ENCODE data around the gene EVX1.
A peak's percentile ranks its signal among the peaks of the same experiment; 100 is the strongest.

EVX1 gene

DNA sequence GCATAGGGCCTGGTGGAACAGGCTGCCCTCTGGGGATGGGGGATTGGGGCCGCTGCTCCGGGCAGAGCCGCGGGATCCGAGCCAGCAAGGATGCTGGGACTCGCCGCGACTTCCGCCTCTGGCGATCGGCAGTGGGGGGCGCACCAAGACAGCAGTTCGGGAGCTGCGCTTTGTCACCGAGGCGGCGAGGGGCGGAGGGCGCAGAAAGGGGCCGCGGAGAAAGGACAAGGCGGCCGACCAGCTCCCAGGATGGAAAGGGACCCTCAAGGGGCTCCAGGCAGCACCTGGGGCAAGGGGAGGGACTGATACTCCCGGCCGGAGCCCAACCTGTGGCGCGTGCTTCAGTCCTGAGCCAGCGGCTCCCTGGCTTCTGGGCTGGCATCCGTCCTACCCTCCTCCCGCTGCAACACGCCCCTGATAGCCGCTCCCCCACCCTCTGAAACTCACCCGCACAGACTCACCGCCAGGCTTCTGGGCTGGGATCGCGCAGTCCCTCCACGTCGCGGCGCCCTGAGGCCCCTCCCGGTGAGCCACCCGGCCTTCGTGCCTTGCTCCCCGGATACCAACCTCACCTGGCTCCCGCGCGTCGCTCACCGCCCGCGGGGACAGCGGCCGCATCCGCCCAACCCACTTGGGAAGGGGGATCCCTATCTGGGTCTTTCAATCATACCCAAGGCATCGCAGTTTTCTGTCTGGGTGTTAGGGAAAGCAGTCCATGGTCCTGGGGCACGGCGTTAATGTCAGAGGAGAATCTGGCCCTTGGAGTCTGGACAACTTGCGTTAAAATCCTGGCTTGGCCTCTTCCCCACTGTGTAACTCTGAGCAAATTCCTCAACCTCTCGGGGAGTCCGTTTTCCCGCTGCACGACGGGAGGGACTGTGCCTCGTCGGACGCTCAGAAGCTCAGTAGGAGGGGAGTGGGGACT lies 7.0 kb upstream of the EVX1 start:
- peak; percentile 78 for DNase-seq

GRCh38 chr7:27237735-27238334 lies 4.8 kb upstream of the EVX1 start:
- DNase-seq = no peak

DNA sequence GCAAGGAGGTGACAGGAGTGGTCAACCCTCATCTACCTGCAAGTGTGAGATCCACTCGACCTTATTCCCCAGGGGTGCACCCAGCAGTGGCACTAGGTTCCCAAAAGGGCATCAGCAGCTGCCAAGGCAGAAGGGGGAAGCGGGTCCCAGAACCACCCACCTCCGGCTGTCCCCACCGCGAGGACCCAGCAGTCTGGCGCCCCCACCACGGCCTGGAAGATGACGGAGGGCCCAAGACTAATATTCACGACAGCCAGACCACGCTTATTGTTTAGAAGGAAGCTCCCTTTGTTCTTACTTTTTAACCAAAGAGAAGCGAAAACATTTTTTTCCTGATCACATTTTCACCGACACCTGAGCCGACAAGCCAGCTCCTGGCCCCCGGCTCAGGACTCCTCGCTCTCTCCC lies 3.6 kb upstream of the EVX1 start:
- DNase-seq = no peak

GRCh38 chr7:27239387-27240014 lies 3.1 kb upstream of the EVX1 start:
- no peak for DNase-seq

- no peak for DNase-seq
These were observed 2.4 kb upstream of the EVX1 start for GRCh38 chr7:27240015-27240731.

- no peak for DNase-seq
These were observed 1.2 kb upstream of the EVX1 start for GRCh38 chr7:27241189-27242056.

DNA sequence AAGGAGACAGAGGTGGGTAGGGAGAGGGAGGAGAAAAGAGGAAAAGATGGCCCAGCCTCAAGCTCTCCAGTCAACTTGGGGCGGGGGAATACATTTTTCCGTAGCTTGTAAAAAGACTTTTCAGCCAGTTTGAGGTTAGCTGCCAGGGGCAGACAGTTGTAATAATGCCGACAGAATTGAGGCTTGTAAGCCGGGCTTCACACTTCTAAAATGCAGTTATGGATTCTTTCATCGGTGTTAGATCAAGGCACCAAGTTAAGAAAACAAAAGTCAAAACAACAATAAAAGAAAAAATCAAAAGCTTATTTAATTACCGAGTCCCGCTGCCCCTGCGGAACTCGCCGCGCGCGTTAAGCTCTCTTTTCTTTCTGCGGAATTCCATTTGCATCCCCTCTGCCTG lies 448 bp upstream of the EVX1 start:
- DNase-seq = no peak

GRCh38 chr7:27243340-27244163 lies 950 bp downstream of the EVX1 start:
- no peak for DNase-seq

- DNase-seq = no peak
These were observed 2.0 kb downstream of the EVX1 start for GRCh38 chr7:27244488-27245123.

DNA sequence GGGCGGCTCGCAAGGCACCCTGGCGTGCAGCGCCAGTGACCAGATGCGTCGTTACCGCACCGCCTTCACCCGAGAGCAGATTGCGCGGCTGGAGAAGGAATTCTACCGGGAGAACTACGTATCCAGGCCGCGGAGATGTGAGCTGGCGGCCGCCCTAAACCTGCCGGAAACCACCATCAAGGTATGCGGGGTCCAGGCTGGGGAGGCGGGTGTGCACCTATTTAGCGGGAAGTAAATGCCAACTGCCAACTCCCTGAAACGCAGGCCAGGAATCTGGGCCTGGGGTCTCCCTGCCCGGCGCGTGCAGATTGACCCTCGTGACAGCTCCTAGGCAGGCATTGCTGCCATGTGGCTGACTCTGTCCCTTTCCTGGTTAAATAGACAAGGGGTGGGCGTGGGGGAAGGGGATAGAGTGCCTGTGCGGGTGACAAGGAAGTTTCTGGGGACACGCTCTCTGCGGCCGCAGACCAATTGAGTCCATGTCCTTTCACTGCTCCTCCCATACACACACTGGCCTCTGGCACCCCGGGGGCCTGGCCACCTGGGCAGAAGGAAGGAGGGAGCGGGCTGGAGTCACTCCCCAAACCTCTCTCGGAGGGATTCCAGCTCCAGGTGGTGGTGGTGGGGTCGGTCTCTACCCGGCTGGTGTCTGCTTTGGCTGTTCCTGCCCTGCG lies 2.7 kb downstream of the EVX1 start:
- no peak for DNase-seq

- DNase-seq = no peak
These were observed 3.4 kb downstream of the EVX1 start for GRCh38 chr7:27245798-27246691.

- no peak for DNase-seq
These were observed 4.4 kb downstream of the EVX1 start for GRCh38 chr7:27247000-27247399.

- no peak for DNase-seq
These were observed 5.1 kb downstream of the EVX1 start for GRCh38 chr7:27247452-27248426.

DNA sequence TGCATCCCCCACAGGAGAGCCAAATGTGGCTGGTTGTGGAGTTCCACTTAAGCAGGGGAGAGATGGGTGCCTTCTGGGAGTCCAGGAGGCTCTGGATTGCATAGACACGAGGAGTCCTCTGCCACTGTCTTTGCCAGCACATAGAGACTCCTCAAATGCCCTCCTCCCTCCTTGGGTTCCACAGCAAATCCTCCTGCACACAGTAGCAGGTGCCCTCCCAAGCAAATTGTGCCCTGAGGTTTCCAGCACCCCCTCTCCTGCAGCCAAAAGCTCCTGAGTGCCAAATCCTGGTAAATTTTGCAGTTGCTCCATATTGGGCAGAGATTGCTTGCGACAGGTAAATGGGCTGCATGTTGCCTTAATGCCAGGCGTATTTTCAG lies 5.8 kb downstream of the EVX1 start:
- DNase-seq = no peak

GRCh38 chr7:27248911-27249723 lies 6.5 kb downstream of the EVX1 start:
- no peak for DNase-seq

DNA sequence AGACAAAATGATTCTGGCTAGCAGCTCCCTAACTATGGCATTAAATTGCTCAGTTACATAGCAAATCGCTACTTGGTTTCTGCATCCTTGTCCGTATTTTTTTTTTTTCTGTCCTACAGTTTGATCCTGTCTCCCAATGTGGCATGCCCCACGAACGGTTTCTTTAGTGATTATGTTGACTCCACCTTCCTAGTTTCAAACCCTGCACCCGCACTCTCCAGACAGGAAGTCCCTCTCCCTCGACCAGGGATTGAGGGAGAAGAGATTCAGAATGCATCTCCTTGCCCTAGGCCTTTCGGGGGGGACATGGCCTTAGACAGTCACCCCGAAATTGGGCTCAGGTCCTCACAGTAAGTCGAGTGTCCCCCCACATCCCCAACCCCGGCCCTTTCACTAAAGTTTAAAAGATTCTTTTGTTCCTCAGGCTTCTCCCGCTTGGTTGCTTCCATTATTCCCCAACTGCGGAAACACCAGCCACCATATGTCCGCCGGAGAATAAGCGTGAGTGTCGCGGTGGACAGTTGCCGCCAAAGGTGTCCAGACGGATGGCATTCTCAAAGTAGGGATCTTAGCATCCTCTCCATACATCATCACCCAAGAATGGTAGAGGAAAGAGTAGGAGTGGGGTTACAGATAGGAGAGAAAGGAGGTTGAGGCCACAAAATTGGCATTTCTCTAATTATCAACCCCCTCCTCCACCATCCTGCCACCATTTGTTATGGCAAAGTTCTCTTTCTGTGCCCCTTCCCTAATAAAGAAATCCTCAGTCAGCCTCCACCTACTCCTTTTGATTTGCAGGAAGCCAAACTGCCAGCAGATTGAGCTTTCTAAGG lies 7.3 kb downstream of the EVX1 start:
- no peak for DNase-seq
